ENCODE measurements around the gene ETS2.

Gene ETS2

DNA sequence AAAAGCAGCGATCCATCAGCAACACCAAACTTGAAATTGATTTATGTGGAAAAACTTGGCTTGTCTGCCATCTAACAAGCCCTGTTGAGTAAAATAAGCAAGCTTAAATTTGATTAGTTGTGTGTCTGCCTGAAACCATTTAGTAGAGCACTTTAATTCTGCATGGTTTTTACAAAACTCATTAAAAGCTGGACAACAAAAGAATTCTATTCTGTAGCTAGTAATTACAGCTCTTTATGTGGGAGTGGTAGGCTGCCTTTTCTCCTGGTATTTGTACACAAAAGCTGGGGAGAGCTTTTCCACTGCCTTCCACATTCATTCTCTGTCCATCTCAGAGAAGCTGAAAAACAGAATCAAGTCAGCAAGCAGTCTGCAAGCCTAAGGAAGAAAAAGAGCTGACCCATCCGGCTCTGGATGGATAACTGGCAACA, 1.7 kb downstream of the ETS2 start:
- H3K27ac ChIP-seq, result no peak overlapping the region
- TF ChIP-seq, protein P1, sequence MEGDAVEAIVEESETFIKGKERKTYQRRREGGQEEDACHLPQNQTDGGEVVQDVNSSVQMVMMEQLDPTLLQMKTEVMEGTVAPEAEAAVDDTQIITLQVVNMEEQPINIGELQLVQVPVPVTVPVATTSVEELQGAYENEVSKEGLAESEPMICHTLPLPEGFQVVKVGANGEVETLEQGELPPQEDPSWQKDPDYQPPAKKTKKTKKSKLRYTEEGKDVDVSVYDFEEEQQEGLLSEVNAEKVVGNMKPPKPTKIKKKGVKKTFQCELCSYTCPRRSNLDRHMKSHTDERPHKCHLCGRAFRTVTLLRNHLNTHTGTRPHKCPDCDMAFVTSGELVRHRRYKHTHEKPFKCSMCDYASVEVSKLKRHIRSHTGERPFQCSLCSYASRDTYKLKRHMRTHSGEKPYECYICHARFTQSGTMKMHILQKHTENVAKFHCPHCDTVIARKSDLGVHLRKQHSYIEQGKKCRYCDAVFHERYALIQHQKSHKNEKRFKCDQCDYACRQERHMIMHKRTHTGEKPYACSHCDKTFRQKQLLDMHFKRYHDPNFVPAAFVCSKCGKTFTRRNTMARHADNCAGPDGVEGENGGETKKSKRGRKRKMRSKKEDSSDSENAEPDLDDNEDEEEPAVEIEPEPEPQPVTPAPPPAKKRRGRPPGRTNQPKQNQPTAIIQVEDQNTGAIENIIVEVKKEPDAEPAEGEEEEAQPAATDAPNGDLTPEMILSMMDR (conservative IDR thresholded peaks at IDR 0.05), result no peak
- TF ChIP-seq ZFX (IDR thresholded peaks at IDR 0.05), result no peak

DNA sequence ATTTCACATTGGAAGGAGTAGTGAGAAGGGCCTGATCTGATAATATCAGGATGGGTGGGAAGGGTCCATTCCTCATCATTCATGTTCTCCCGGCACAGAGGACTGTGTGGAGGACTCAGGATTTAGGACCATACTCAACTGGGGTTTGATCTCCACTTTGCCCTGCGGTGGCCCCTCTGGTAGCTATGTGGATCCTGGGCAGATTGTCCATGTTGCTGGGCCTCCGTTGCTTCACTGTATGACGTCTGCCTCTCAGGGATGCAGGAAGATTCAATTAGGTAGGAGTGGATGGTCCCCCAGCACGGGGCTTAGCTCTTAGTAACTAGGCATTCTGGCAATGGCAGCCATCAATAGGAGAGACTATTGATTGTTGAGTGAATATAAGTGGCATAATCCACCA, 2.3 kb downstream of the ETS2 start:
- H3K27ac ChIP-seq, result no peak overlapping the region
- TF ChIP-seq ZFX (IDR thresholded peaks at IDR 0.05), result no peak
- TF ChIP-seq, protein P1 (conservative IDR thresholded peaks at IDR 0.05), result no peak

DNA sequence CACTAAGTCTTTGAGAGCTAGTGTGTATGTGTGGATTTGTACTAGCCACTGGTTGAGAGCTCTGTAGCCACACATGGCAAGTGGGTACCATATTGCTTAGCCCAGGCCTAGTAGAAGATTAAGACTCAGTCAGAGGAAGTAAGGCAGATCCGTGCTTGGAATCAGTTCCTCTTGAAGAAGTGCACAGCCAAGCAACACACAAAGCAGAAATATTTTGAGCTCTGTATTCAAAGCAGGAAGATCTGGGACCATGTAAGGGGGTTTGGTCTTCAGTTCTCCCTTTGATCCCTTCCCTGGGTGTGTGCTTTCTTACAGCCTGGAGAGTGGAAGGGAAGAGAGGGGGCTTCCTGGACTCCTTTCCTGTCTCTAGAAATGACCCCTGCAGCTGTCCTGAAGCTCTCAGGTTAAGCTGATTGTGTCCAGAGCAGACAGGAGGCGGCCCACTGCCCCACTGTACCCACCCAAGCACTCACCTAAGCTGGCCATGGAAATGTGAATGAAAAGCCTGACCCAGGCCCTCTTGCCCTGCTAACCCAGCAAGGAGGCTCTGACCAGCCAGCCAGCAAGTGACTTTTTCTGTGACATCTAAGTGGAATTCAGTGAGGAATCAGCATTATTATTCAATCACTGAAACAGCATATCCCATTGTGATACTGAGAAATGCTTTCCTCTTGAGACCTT, 3.6 kb downstream of the ETS2 start:
- TF ChIP-seq ZFX (IDR thresholded peaks at IDR 0.05), result no peak
- TF ChIP-seq, protein P1 (conservative IDR thresholded peaks at IDR 0.05), result no peak
- H3K27ac ChIP-seq, result no peak overlapping the region

DNA sequence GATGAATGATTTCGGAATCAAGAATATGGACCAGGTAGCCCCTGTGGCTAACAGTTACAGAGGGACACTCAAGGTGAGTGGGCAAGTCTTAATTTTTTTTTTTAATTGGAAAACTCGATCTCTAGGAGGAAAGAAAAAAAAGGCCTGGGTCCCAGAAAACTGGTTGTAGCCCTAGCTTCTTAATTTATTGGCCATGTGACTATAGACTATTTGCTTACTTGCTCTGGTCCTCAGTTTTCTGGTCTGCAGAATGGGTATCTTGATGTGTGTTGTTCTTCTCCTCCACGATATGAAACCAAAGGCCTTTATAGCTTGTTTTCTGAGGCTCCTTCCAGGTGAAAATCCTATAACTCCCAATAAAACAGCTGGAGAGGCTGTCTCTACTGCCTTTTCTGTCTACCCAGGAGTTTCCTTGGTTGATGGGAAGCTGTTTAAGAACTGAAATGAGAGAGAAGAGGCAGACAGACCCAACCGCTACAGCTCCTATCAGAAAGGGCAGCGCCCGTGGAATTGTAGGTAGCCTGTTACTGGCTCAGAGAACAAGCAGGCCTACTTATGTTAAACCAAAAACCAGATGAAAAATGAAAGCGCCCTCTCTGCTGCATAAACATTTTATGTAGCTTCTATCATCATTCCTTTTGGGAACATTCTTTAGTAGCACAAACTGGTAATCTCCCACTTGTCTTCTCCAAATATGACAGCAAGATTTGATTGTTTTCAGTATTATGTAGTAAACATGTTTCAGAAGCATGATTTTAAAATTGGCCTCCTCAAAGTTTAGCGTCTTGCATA, 4.5 kb downstream of the ETS2 start:
- TF ChIP-seq, protein P1 (conservative IDR thresholded peaks at IDR 0.05), result no peak
- TF ChIP-seq ZFX (IDR thresholded peaks at IDR 0.05), result no peak
- no peak overlapping the region for H3K27ac ChIP-seq

DNA sequence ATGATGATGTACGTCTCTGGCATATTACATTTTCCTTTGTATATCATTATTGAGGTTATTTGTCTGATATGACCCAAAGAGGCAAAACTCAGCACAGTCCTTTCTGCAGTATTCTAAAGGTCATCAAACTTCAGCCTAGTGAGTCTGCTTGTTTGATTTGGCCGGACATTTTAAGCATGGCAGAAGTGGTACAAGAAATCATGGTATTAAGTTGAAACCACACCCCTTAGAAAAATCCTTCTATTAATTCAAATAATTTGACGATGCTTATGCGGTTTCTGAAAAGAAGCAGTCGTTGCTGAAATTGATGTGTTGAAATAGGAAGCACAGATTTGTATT, 5.1 kb downstream of the ETS2 start:
- H3K27ac ChIP-seq, result no peak overlapping the region
- TF ChIP-seq ZFX (IDR thresholded peaks at IDR 0.05), result no peak
- TF ChIP-seq, protein P1 (conservative IDR thresholded peaks at IDR 0.05), result no peak

DNA sequence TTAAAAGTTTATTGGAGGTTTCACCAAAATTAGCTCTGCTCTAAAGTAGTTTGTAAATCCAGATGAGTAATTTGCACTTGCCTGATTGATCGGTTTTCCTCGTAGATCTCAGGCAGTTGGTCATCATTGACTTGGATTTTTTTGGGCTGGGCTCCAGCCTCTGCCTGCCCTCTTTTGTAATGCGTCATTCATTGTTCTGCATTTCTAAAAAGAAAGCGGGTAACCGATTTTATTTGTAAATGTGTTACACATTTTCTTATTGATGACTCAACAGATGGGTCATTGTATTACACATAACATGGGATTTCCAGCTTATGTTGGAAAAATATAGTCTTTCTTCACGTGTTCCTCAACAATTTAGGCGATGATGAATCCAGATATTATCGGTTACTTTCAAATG, 5.5 kb downstream of the ETS2 start:
- H3K27ac ChIP-seq, result no peak overlapping the region
- TF ChIP-seq, protein P1 (conservative IDR thresholded peaks at IDR 0.05), result no peak
- TF ChIP-seq ZFX (IDR thresholded peaks at IDR 0.05), result no peak

DNA sequence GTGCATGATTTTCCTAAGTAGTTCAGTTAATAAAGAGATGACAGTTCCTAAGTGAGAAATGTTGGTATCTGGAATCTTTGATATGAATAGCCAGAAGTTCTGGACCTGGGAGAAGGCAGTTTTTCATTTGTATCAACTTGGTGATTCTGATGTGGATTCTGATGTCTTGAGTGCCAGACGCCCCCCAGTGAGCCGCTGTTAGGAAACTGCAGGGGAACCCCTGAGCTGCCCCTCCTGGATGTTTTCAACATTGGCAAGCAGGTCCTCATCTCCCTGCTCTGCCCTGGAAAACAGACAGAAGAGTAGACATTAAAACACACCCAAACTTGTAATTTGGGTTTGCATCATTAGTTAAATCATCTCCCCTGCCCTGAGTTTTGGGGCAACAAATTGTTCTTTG, 7.4 kb downstream of the ETS2 start:
- TF ChIP-seq, protein P1 (conservative IDR thresholded peaks at IDR 0.05), result no peak
- TF ChIP-seq ZFX (IDR thresholded peaks at IDR 0.05), result no peak
- no peak overlapping the region for H3K27ac ChIP-seq
